CD4-positive, alpha-beta T cell (primary cell): ENCODE results near the gene PIP5K1C. TPM values are rescaled to one million over a fixed set of nuclear protein-coding genes. Genes with fewer than 3 reads are reported as not detected.
A peak's percentile ranks its signal among the peaks of the same experiment; 100 is the strongest.

Experiments used
- ATAC-seq: fragments of 200-7000 bp; cut with Tn5 transposase; one replicate; pipeline ENCODE4 v1.10.0; 2022; ENCODE audit warnings: mild to moderate bottlenecking; ENCODE audit not compliant: poor library complexity
- CTCF ChIA-PET: fragments of 350-600 bp; sonication (Branson Sonifier 250); formaldehyde crosslinking; loops from one replicate; lab custom pipeline; 2021; ENCODE audit warnings: antibody characterized with exemption, inconsistent platforms; lab: Charles Lee
- POLR2A ChIA-PET: fragments of 350-600 bp; sonication (Branson Sonifier 250); formaldehyde crosslinking; loops from one replicate; lab custom pipeline; 2021; ENCODE audit warnings: antibody characterized with exemption, inconsistent platforms; lab: Charles Lee
- DNase-seq, 14 experiments: peaks; one replicate each; pipeline ENCODE4 v3.0.0-alpha.2; 2013 to 2020; ENCODE audit warnings: mixed read lengths in 2 of 14
- H3K27ac ChIP-seq, 2 donors: one replicate each; pipeline versions ENCODE4 v1.5.1 to v1.7.0; 2013; ENCODE audit warnings: low read length in 2 of 2, low read depth in 1 of 2, mild to moderate bottlenecking in 1 of 2
- H3K27me3 ChIP-seq, 2 experiments: 1 replicate in 1 of 2; 2 replicates in 1 of 2; pipeline versions ENCODE4 v1.6.1 to v1.7.0; 2013; ENCODE audit warnings: low read length in 2 of 2, control low read depth in 1 of 2, mild to moderate bottlenecking in 1 of 2, moderate library complexity in 1 of 2; ENCODE audit not compliant: insufficient read depth in 2 of 2, control insufficient read depth in 1 of 2
- H3K36me3 ChIP-seq: one replicate; pipeline ENCODE4 v1.6.1; 2013; ENCODE audit warnings: low read length, control low read depth; ENCODE audit not compliant: insufficient read depth
- H3K4me1 ChIP-seq: one replicate; pipeline ENCODE4 v1.6.1; 2013; ENCODE audit warnings: low read length, control low read depth; ENCODE audit not compliant: insufficient read depth
- H3K4me3 ChIP-seq: one replicate; pipeline ENCODE4 v1.5.1; 2013; ENCODE audit warnings: mild to moderate bottlenecking, low read length, moderate library complexity
- H3K9me3 ChIP-seq, 2 experiments: 1 replicate in 1 of 2; 2 replicates in 1 of 2; pipeline versions ENCODE4 v1.6.1 to v1.7.0; 2013; ENCODE audit warnings: low read length in 2 of 2, mild to moderate bottlenecking in 2 of 2, control low read depth in 1 of 2, moderate library complexity in 1 of 2; ENCODE audit not compliant: control insufficient read depth in 1 of 2, insufficient read depth in 1 of 2
- H3K27ac Mint-ChIP-seq: one replicate; pipeline ENCODE4 v1.8.0; 2020; ENCODE audit warnings: mixed read lengths
- H3K27me3 Mint-ChIP-seq: one replicate; pipeline ENCODE4 v1.8.0; 2021; ENCODE audit warnings: mixed read lengths
- H3K36me3 Mint-ChIP-seq: one replicate; pipeline ENCODE4 v1.8.0; 2021; ENCODE audit warnings: low read depth, mixed read lengths
- H3K4me1 Mint-ChIP-seq: one replicate; pipeline ENCODE4 v1.8.0; 2021; ENCODE audit warnings: low read depth, mixed read lengths
- H3K4me3 Mint-ChIP-seq: one replicate; pipeline ENCODE4 v1.8.0; 2020; ENCODE audit warnings: mild to moderate bottlenecking, mixed read lengths
- H3K9me3 Mint-ChIP-seq: one replicate; pipeline ENCODE4 v1.8.0; 2020; ENCODE audit warnings: mixed read lengths
- intact Hi-C, 2 experiments: fragments of 100-400 bp; cut with DNase I in 1 of 2; cut with micrococcal nuclease in 1 of 2; formaldehyde crosslinking; loops; one replicate each; pipeline versions ENCODE4 v1.15.1 to v1.9.0; 2023 to 2025; cut with DNase I, micrococcal nuclease
- total RNA-seq, 174 experiments: library from RNA in 2 of 174; stranded (reverse) in 2 of 174; gene quantifications; one replicate each; pipeline ENCODE4 v1.2.3 and lab custom pipeline; 2021 to 2026
- TF ChIP-seq, protein P1 (sequence below): fragments of 200-600 bp; IDR thresholded peaks from one replicate; pipeline ENCODE4 v1.8.0; 2022; ENCODE audit warnings: antibody characterized with exemption, mild to moderate bottlenecking

The PIP5K1C gene
- total RNA-seq, 2 experiments from 2014 or later: 14.7 to 15.5 TPM

DNA sequence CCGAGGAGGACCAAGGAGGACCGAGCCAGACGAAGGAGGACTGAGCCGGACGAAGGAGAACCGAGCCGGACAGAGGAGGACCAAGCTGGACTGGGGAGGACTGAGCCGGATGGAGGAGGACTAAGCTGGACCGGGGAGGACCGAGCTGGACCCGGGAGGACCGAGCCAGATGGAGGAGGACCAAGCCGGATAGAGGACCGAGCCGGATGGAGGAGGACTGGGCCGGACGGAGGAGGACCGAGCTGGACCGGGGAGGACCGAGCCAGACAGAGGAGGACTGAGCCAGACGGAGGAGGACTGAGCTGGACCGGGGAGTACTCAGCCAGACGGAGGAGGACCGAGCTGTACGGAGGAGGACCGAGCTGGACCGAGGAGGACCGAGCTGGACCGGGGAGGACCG is 3.2 kb downstream of the PIP5K1C start:
- Mint-ChIP-seq H3K4me3 (no peak overlapping the region), H3K27ac (no peak overlapping the region), H3K9me3 (no peaks in the 10 kb centered on the region), H3K36me3 (no peaks in the 10 kb centered on the region), H3K4me1 (peaks cover 34% of the 10 kb centered on the region), H3K27me3 (no peaks in the 10 kb centered on the region)
- Histone ChIP-seq H3K27ac (no peak overlapping the region), H3K27me3 (no peaks in the 10 kb centered on the region), H3K36me3 (no peaks in the 10 kb centered on the region), H3K9me3 (no peaks in the 10 kb centered on the region), H3K4me3 (no peak overlapping the region), H3K4me1 (peaks cover 37% of the 10 kb centered on the region)
- CTCF ChIA-PET: no interaction called here
- intact Hi-C loops: loop anchor here in 1 of 2 experiments (10.0 kb wide), 1 partner anchor 508 kb away; no protein-coding TSS in a partner anchor
- TF ChIP-seq, protein P1, sequence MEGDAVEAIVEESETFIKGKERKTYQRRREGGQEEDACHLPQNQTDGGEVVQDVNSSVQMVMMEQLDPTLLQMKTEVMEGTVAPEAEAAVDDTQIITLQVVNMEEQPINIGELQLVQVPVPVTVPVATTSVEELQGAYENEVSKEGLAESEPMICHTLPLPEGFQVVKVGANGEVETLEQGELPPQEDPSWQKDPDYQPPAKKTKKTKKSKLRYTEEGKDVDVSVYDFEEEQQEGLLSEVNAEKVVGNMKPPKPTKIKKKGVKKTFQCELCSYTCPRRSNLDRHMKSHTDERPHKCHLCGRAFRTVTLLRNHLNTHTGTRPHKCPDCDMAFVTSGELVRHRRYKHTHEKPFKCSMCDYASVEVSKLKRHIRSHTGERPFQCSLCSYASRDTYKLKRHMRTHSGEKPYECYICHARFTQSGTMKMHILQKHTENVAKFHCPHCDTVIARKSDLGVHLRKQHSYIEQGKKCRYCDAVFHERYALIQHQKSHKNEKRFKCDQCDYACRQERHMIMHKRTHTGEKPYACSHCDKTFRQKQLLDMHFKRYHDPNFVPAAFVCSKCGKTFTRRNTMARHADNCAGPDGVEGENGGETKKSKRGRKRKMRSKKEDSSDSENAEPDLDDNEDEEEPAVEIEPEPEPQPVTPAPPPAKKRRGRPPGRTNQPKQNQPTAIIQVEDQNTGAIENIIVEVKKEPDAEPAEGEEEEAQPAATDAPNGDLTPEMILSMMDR: no peak
- DNase-seq (no peak), ATAC-seq (no peak)
- POLR2A ChIA-PET: interaction anchor here (5.3 kb wide), 1 partner anchor 9 kb away, joined by 49 read pairs; no protein-coding TSS in a partner anchor

DNA sequence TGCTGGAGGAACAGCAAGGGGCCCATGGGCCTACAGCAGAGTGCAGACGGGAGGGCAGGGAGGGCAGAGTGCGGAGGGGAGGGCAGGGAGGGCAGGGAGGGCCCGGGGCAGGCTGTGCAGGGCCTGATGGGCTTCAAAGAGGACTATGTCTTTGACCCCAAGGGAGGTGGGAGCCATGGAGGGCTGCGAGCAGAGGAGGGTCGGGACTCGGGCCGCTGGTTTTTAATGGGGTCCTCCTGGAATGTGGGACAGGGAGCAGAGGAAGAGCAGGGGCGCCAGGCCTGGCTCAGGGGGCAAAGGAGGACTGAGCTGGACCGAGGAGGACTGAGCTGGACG is 3.6 kb downstream of the PIP5K1C start:
- Histone ChIP-seq H3K4me3 (no peak overlapping the region), H3K27me3 (no peaks in the 10 kb centered on the region), H3K9me3 (no peaks in the 10 kb centered on the region), H3K4me1 (peaks cover 37% of the 10 kb centered on the region), H3K27ac (no peak overlapping the region), H3K36me3 (no peaks in the 10 kb centered on the region)
- intact Hi-C loops: loop anchor here in 1 of 2 experiments (10.0 kb wide), 1 partner anchor 508 kb away; no protein-coding TSS in a partner anchor
- Mint-ChIP-seq H3K36me3 (no peaks in the 10 kb centered on the region), H3K27ac (no peak overlapping the region), H3K9me3 (no peaks in the 10 kb centered on the region), H3K27me3 (no peaks in the 10 kb centered on the region), H3K4me1 (peaks cover 36% of the 10 kb centered on the region), H3K4me3 (peak overlapping the region; percentile 45)
- ChIA-PET CTCF (no interaction called here), POLR2A (interaction anchor here (5.3 kb wide), 1 partner anchor 9 kb away, joined by 49 read pairs; no protein-coding TSS in a partner anchor)
- TF ChIP-seq, protein P1: no peak
- no peak for DNase-seq
- no peak for ATAC-seq

DNA sequence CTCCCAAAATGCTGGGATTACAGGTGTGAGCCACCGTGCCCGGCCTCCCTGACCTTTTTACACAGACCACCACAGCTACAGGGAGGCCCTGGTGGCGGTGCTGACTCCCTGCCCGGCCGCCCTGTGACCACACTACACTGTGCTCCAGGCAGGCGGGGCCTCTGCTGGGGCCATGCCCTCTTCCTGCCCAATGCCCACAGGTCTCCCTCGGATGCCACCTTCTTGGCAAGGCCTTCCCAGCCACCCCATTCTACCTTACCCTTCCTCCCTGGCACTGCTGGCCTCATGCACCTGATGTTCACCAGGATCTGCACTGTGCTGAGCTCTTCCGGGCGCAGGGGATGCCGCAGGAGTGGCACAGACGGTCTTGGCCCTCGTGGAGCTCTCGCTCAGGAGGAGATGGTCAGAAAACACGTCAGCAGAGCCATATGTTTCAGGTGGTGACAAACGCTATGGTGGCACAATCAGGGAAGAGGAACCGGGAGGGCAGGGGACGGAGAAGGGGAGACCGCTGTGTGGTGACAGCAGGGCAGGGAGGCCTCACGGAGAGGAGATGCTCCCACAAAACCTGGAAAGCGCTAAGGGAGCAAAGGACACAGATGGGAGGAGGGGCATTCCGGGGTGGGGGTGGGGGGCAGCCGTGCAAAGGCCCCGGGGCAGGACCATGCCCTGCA is 4.1 kb downstream of the PIP5K1C start:
- Mint-ChIP-seq H3K27me3 (no peaks in the 10 kb centered on the region), H3K9me3 (no peaks in the 10 kb centered on the region), H3K36me3 (no peaks in the 10 kb centered on the region), H3K4me1 (peaks cover 38% of the 10 kb centered on the region), H3K27ac (no peak overlapping the region), H3K4me3 (peak overlapping the region; percentile 69)
- peaks cover 0 to 4% of the 10 kb centered on the region in 2 experiments for H3K9me3 ChIP-seq
- intact Hi-C loops: loop anchor here in 1 of 2 experiments (10.0 kb wide), 1 partner anchor 509 kb away; no protein-coding TSS in a partner anchor
- H3K27me3 ChIP-seq: no peaks in the 10 kb centered on the region
- TF ChIP-seq, protein P1: no peak
- no peaks in the 10 kb centered on the region for H3K36me3 ChIP-seq
- peaks cover 39% of the 10 kb centered on the region for H3K4me1 ChIP-seq
- no peak overlapping the region for H3K27ac ChIP-seq
- POLR2A ChIA-PET: interaction anchor here (5.3 kb wide), 1 partner anchor 8 kb away, joined by 49 read pairs; no protein-coding TSS in a partner anchor
- no peak for DNase-seq
- ATAC-seq: no peak
- H3K4me3 ChIP-seq: no peak overlapping the region
- CTCF ChIA-PET: no interaction called here
